ENCODE data around the gene JAG2. TPM values are rescaled to one million over a fixed set of nuclear protein-coding genes. Genes with fewer than 3 reads are reported as not detected.

The JAG2 gene
- total and polyA plus RNA-seq, 2 donors from 2014 or later: 6.3 to 26.1 TPM

- intact Hi-C loops (cut with DNase I): no loop called here
- no peak overlapping the region for H3K4me3 ChIP-seq (ENCODE audit: low read length in 3 of 3)
- H3K27me3 ChIP-seq (ENCODE audit: control insufficient read depth, insufficient read depth, low read length): no peaks in the 10 kb centered on the region
- no peak overlapping the region for H3K9ac ChIP-seq (ENCODE audit: low read length in 3 of 3)
- TF ChIP-seq CTCF (IDR thresholded peaks at IDR 0.05; ENCODE audit: borderline replicate concordance, extremely low read depth, insufficient read depth): no peak
- H3K27ac ChIP-seq (ENCODE audit: low read depth in 2 of 2, low read length in 2 of 2): no peak overlapping the region
- peaks cover 0 to 17% (median 0%) of the 10 kb centered on the region in 3 donors for H3K4me1 ChIP-seq (ENCODE audit: control insufficient read depth in 2 of 3, insufficient read depth in 2 of 3, low read depth in 1 of 3, low read length in 3 of 3)
- H3K9me3 ChIP-seq (ENCODE audit: control insufficient read depth in 2 of 3, insufficient read depth in 1 of 3, low read length in 3 of 3): no peaks in the 10 kb centered on the region
- FAIRE-seq: no peak
- H3K36me3 ChIP-seq (ENCODE audit: control insufficient read depth in 2 of 3, insufficient read depth in 3 of 3, low read length in 3 of 3): no peaks in the 10 kb centered on the region
- no peak for DNase-seq
These were observed 1.8 kb downstream of the JAG2 start for GRCh38 chr14:105166571-105167302.

GRCh38 chr14:105165761-105166485 lies 2.7 kb downstream of the JAG2 start:
- no peak overlapping the region for H3K27ac ChIP-seq (ENCODE audit: low read depth in 2 of 2, low read length in 2 of 2)
- intact Hi-C loops (cut with DNase I): no loop called here
- no peak for TF ChIP-seq CTCF (IDR thresholded peaks at IDR 0.05; ENCODE audit: borderline replicate concordance, extremely low read depth, insufficient read depth)
- H3K9me3 ChIP-seq (ENCODE audit: control insufficient read depth in 2 of 3, insufficient read depth in 1 of 3, low read length in 3 of 3): no peaks in the 10 kb centered on the region
- peaks cover 0 to 13% (median 0%) of the 10 kb centered on the region in 3 donors for H3K4me1 ChIP-seq (ENCODE audit: control insufficient read depth in 2 of 3, insufficient read depth in 2 of 3, low read depth in 1 of 3, low read length in 3 of 3)
- DNase-seq (no peak), FAIRE-seq (no peak)
- no peak overlapping the region for H3K9ac ChIP-seq (ENCODE audit: low read length in 3 of 3)
- no peaks in the 10 kb centered on the region for H3K36me3 ChIP-seq (ENCODE audit: control insufficient read depth in 2 of 3, insufficient read depth in 3 of 3, low read length in 3 of 3)
- no peaks in the 10 kb centered on the region for H3K27me3 ChIP-seq (ENCODE audit: control insufficient read depth, insufficient read depth, low read length)
- no peak overlapping the region for H3K4me3 ChIP-seq (ENCODE audit: low read length in 3 of 3)

GRCh38 chr14:105165134-105165704 lies 3.4 kb downstream of the JAG2 start:
- H3K27me3 ChIP-seq (ENCODE audit: control insufficient read depth, insufficient read depth, low read length): no peaks in the 10 kb centered on the region
- DNase-seq (no peak), FAIRE-seq (no peak)
- H3K9ac ChIP-seq (ENCODE audit: low read length in 3 of 3): no peak overlapping the region
- intact Hi-C loops (cut with DNase I): no loop called here
- no peak for TF ChIP-seq CTCF (IDR thresholded peaks at IDR 0.05; ENCODE audit: borderline replicate concordance, extremely low read depth, insufficient read depth)
- no peaks in the 10 kb centered on the region for H3K36me3 ChIP-seq (ENCODE audit: control insufficient read depth in 2 of 3, insufficient read depth in 3 of 3, low read length in 3 of 3)
- no peaks in the 10 kb centered on the region for H3K9me3 ChIP-seq (ENCODE audit: control insufficient read depth in 2 of 3, insufficient read depth in 1 of 3, low read length in 3 of 3)
- H3K4me1 ChIP-seq (ENCODE audit: control insufficient read depth in 2 of 3, insufficient read depth in 2 of 3, low read depth in 1 of 3, low read length in 3 of 3): peaks cover 0 to 8% (median 0%) of the 10 kb centered on the region in 3 donors
- no peak overlapping the region for H3K27ac ChIP-seq (ENCODE audit: low read depth in 2 of 2, low read length in 2 of 2)
- H3K4me3 ChIP-seq (ENCODE audit: low read length in 3 of 3): no peak overlapping the region

Data from kidney (tissue), 14 donors.